GM19035 (cell line): ENCODE data around the gene DROSHA.
"Not testable (repeated sequence)": the region's sequence is repeated elsewhere in the genome, so short reads cannot be mapped to it uniquely, and the experiment has no call there.

ENCODE experiments used
- ATAC-seq: cut with Tn5 transposase; IDR thresholded peaks from one replicate; pipeline ENCODE4 v1.9.1; 2021; ENCODE audit not compliant: unreplicated experiment

The DROSHA gene

DNA sequence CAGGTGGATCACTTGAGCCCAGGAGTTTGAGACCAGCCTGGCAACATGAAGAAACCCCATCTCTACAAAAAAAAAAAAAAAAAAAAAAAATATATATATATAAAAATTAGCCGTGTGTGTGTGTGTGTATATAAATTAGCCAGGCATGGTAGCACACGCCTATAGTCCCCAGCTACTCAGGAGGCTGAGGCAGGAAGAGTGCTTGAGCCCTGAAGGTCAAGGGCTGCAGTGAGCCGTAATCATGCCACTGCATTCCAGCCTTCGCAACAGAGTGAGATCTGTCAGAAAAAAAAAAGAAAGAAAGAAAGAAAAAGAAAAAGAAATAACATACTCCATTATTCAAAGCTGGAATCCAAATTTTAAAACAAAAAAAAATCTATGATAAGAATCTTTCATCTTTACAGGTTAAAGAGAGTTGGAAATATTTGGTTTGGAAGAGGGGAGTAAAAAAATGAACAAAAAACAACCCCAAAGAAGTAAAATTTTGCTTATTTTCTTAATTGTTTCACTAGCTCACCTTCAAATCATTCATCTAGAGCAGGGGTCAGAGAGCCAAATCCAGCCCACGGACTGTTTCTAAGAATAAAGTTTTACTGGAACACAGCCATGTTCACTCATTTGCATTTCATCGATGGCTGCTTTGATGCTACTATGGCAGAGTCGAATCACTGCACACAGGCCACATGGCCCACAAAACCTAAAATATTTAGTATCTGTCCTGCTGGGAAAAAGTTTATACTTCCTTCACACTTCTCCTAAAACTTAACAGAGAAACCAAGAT lies 109.9 kb downstream of the DROSHA start:
- no peak for ATAC-seq

DNA sequence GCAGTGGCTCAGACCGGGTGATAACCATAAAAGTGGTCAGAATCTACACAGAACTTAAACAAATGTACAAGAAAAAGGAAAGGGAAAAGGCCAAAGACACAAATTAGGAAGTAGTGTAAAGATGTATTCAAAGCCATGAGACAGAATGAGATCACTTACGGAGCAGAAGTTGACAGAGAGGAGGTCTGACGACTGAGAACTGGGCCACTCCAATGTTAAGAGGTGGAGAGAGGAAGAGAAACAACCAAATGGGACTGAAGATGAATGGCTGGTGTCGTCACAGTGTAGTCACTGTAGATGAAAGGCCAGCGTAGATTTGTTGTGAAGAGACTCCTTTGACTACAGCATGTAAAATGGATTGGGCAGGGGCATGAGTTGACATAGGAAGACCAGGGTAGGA lies 114.4 kb downstream of the DROSHA start:
- ATAC-seq = no peak

GRCh38 chr5:31416547-31416946 lies 115.3 kb downstream of the DROSHA start:
- no peak for ATAC-seq

GRCh38 chr5:31415960-31416359 lies 115.9 kb downstream of the DROSHA start:
- ATAC-seq = no peak

DNA sequence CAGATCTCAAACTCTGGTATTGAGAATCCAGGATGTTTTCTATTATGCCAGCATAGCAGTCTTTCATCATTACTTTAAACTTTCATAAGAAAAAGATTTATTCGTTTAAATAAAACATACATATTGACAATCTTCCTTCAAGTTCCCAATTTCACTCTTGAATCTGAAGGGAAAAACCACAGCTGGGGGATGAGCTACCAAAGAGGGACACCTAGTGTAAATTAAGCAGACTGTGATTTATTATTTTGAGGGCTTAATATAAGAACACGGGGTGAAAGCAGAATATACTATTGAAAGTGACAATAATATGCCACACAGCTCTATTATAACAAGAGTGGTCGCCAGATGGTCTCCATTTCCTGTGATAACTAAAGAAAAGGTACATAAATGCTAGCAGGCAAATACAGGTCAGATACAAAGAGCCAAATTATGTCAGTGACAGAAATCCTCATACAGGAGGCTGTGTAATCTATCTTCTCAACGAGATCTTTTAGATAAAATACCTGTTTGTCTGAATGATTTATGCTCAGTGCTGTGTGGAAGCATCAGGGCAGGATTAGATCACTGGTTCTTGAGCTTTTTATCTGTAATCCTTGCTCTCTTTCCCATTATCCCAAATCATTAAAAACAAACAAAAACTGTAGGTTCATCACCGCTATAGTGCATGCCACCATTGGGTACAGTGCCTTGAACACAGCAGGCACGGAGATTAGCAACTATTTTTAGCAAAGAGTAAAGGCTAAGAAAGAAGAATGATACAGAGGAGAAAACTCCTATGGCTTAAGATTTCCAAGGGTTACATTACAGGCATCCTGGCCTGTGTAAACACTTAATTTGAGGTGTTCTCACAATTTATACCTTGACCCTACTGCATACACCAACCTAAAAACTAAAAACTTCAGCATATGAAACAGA lies 116.6 kb downstream of the DROSHA start:
- ATAC-seq = no peak

DNA sequence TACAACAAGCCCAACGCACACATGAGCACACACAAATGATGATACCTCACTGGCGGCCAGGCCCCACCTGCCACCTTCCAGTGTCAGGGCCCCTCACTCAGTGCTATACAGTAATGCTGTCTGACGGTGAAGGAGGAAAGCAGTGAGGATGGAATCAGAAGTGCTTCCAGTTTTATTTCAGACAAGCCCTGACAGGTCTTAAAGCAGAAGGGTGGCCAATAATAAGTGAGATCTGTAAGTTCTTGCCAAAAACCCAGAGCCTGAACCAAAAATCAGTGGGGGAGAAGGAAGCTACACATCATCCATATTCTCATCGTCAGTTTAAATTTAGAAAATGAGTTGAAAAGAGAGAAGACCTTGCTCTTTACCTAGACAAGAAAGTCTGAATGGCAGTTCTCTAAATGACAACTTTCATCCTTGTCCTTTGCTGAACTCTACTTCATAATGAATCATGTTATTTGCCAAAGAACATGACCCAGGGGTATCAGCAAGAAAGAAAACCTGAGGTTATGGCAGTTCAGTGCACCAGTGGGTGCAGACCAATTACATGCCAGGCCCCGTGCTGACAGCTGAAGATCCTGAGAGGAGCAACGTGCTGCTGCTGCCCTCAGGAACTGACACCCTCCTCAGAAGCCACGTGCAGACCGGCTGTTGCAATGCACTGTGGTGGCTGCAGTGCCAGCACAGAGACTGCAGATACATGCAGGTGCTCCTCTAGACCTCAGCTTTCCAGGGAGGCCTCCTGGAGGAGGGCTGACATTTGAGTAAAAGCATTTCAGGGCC lies 118.7 kb downstream of the DROSHA start:
- no peak for ATAC-seq

DNA sequence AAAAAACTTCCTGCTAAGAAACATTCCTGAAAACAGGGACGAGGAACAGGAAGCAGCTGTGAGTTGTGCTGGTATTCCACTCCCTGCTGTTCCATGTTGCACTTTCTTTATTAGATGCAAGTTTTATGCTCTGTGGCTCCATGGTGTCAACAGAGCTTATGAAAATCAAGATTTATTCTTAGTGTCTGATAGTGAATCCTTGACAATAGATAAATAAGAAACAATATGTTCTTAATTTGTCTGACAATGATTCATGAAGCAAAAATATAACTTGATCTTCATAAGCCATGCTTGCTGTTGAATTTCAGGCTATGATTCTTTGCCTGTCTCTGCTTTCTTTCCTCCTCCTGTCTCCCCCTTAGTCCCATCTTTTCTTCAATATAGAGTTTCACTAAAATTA lies 119.6 kb downstream of the DROSHA start:
- no peak for ATAC-seq

DNA sequence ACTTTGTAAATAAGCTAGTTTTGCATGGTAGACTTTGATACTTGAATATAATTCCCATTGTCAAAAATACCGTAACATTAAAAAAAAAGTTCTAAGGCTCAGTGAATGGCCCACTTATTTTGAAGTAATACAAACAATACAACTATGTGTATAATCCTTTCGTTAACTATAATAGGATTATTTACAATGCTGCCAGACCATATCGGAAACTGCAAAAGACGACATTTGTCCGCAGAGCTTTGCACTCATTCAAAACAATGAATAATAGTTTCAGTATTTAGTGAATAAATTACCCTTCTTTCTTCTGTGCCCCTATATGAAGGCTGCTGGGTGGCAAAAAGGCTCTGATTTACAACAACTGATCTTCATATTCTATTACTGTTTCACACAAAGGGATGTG lies 121.8 kb downstream of the DROSHA start:
- no peak for ATAC-seq

GRCh38 chr5:31408814-31409213 lies 123.1 kb downstream of the DROSHA start:
- no peak for ATAC-seq

DNA sequence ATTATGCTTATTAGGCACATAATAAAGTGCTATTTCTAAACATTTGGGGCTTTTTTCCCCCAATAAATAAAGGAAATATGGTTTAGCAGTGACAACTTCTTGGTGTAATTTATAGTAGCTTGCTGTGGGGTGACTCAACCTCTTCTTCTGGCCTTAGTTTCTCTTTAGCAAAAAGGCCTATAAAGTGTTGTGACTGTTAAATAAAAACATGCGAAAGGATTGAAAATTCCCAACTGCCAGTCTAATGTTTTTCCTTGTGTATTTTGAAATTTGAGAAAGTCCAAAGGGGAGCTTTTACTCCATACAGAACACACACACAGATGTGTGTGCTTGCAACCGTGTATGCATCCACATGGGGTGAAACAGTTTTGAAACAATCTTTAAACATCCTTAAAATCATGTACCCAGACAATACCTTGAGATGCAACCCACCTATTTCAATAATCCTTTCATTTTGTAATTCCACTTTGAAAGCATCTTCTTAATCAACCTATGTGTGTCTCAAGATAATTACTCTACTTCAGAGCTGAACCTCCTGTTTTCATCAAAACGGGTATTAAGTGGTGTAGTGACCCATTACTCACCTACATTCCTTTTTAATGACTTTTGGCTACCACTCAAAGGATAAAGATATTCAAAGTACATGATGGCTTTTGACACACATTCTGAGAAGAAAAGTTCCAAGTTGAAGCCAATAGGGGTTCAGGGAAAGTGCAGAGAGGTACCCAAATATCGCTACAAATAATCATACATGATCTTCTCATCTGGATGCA lies 123.8 kb downstream of the DROSHA start:
- ATAC-seq = no peak

DNA sequence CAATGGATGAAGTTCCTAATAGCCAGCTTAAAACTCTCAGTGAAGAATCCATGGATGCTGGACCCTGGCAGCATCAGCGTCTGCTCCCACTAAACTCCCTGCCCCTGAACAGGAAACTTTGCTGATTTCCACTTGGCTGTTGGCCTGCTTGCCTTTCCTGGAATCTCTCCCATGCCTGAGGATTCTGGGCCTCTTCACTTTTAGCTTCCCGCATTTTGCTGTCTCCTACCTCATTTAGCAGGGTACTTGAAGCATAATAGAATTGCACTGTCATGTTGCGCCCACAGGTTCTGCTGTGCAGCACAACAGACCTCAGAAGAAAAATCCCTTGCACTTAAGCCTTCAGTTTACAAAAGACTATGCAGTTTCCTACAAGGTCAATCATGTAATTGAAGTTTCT lies 127.6 kb downstream of the DROSHA start:
- no peak for ATAC-seq

- no peak for ATAC-seq
Measured at GRCh38 chr5:31401691-31402090, 130.2 kb downstream of the DROSHA start.

- no peak for ATAC-seq
Measured at GRCh38 chr5:31397926-31398557, 133.9 kb downstream of the DROSHA start.

DNA sequence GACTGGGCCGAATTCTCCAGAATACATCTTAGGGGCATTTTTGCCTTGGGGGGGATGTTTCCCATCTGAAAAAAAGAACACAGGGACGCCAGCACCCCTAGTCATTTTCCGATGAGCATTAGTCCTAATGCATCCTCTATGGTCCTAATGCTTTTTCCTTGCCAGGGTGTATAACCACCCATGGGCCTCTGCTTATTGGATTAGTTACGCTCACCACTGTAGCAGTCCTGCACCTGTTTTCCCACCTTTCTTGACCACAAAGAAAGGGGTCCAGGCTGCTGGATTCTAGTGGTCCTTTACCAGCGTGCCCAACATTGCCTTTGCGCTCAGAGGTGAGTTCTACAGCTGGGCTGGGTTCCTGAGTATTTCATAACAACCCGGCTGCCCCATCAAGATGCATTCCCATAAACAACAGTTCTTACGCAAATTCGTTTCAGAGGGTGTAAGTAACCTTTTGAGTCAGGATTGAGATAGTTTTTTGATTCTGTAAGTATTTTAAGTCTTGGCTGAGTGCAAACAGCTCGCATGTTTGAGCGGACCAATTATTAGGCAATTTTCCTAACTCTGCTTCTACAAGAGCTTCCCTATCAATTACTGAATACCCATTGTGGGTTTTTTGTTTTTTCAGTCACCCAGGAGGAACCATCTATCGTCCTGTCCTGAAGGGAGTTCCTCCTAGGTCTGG lies 135.1 kb downstream of the DROSHA start:
- no peak for ATAC-seq

DNA sequence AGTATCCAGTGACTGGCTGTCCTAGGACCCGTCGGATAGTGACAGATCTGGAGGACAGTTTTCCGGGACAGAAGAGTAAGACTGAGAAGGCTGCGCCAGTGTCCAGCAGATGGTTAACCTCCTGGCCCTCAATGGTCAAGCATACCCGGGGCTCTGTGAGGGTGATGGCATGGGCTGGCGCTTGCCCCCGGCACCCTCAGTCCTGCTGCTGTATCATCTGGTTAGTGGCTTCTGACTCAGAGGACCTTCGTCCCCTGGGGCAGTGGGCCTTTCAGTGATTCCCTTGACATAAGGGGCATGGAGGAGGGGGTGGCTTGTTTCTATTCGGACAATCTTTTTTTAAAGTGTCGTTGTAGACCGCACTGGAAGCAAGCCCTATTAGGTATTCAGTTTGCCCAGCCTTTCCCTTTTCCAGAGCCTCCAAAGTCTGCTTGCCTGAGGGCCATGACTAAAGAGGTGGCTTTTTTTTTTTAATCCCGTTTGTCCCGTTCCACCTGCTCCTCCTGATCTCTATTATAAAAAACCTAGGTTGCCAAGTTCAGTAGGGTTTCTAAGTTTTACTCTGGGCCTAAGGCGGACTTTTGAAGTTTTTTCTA lies 136.3 kb downstream of the DROSHA start:
- not testable (repeated sequence) for ATAC-seq

DNA sequence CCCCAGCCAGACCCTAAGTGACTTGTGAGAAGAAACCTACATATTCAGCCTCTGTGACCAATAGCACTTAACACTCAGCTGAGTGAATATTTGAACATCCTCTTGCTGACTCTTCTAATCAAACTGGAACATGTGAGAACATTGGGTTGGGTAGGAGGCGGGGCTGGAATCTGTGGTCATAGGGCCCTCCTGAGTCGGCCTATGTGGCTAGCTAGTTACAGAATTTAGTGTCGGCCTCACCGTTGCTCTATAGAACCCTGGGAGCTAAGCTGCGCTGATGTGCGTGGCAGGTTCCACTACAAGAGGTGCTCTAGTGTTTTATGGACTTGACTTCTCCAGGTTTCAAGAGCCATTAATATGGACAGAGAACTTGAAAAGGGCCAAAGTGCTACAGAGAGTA lies 138.8 kb downstream of the DROSHA start:
- ATAC-seq = no peak

DNA sequence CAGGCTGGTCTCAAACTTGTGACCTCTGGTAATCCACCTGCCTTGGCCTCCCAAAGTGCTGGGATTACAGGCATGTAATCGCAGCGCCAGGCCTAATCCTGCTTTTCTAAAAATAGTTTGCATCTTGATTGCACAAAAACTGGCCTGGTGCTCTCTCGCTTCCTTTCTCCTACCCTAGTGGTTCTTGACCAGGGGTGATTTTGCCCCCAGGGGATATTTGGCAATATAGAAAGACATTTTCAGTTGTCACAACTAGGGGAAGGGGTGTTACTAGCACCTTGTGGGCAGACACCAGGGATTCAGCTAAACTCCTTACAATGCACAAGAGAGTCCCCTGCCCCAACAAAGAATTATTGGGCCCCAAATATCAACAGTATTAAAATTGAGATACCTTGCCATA lies 139.8 kb downstream of the DROSHA start:
- ATAC-seq = no peak

GRCh38 chr5:31390256-31390655 lies 141.6 kb downstream of the DROSHA start:
- no peak for ATAC-seq
